ENCODE data around the gene CAMTA1.
"Not testable (repeated sequence)": the region's sequence is repeated elsewhere in the genome, so short reads cannot be mapped to it uniquely, and the experiment has no call there.

CAMTA1 gene

GRCh38 chr1:7588457-7588827 lies 803.2 kb downstream of the CAMTA1 start:
- DNase-seq = no peak

- DNase-seq = no peak
Measured at GRCh38 chr1:7589080-7589735, 804.0 kb downstream of the CAMTA1 start.

- DNase-seq = no peak
Measured at GRCh38 chr1:7589774-7590425, 804.6 kb downstream of the CAMTA1 start.

GRCh38 chr1:7590426-7590790 lies 805.2 kb downstream of the CAMTA1 start:
- no peak for DNase-seq

- DNase-seq = no peak
Measured at GRCh38 chr1:7591565-7591964, 806.3 kb downstream of the CAMTA1 start.

- no peak for DNase-seq
Measured at GRCh38 chr1:7592120-7592798, 807.0 kb downstream of the CAMTA1 start.

- no peak for DNase-seq
Measured at GRCh38 chr1:7594002-7594713, 808.9 kb downstream of the CAMTA1 start.

- no peak for DNase-seq
Measured at GRCh38 chr1:7594714-7595295, 809.6 kb downstream of the CAMTA1 start.

GRCh38 chr1:7595336-7595735 lies 810.1 kb downstream of the CAMTA1 start:
- DNase-seq = no peak

GRCh38 chr1:7596126-7596965 lies 811.1 kb downstream of the CAMTA1 start:
- DNase-seq = no peak

GRCh38 chr1:7598058-7598457 lies 812.8 kb downstream of the CAMTA1 start:
- not testable (repeated sequence) for DNase-seq

GRCh38 chr1:7604906-7605305 lies 819.7 kb downstream of the CAMTA1 start:
- DNase-seq = not testable (repeated sequence)

- no peak for DNase-seq
Measured at GRCh38 chr1:7606096-7606495, 820.8 kb downstream of the CAMTA1 start.

- DNase-seq = no peak
Measured at GRCh38 chr1:7607097-7607496, 821.8 kb downstream of the CAMTA1 start.

GRCh38 chr1:7608628-7609305 lies 823.5 kb downstream of the CAMTA1 start:
- no peak for DNase-seq

GRCh38 chr1:7609311-7609994 lies 824.2 kb downstream of the CAMTA1 start:
- DNase-seq = no peak

- DNase-seq = no peak
Measured at GRCh38 chr1:7610106-7610731, 825.0 kb downstream of the CAMTA1 start.

- DNase-seq = no peak
Measured at GRCh38 chr1:7610936-7611335, 825.7 kb downstream of the CAMTA1 start.

GRCh38 chr1:7611421-7612010 lies 826.3 kb downstream of the CAMTA1 start:
- no peak for DNase-seq

Measured in NCI-H82 (cell line).